SU-DHL-6 (cell line): ENCODE measurements around the gene KNTC1.

Source experiments
- H2AFZ ChIP-seq: fragments of 200-600 bp; sonication (generic); 2 replicates; pipeline ENCODE4 v1.6.1; 2014; ENCODE audit warnings: low read depth, mild to moderate bottlenecking, moderate library complexity, mixed read lengths, antibody characterized with exemption, low read length; ENCODE audit not compliant: severe bottlenecking
- H3F3A ChIP-seq: fragments of 200-600 bp; shearing (Covaris generic); 2 replicates; pipeline ENCODE4 v1.6.0; 2016; ENCODE audit warnings: antibody characterized with exemption, mild to moderate bottlenecking; ENCODE audit not compliant: insufficient read depth
- H3K27ac ChIP-seq: fragments of 200-600 bp; sonication (generic); 2 replicates; pipeline ENCODE4 v1.5.1; 2016; ENCODE audit warnings: low read depth, mild to moderate bottlenecking, low read length, moderate library complexity, mixed read lengths
- H3K27me3 ChIP-seq: fragments of 200-600 bp; sonication (generic), shearing (Covaris generic); 2 replicates; pipeline ENCODE4 v1.6.0; 2014; ENCODE audit warnings: mild to moderate bottlenecking, low read length
- H3K36me3 ChIP-seq: fragments of 200-600 bp; sonication (generic); 2 replicates; pipeline ENCODE4 v1.6.1; 2014; ENCODE audit warnings: mild to moderate bottlenecking, low read length, mixed read lengths
- H3K4me2 ChIP-seq: fragments of 300-600, 200-600 bp; shearing (Covaris generic), sonication (generic); 2 replicates; pipeline ENCODE4 v1.6.0; 2014; ENCODE audit warnings: low read length, low read depth, mild to moderate bottlenecking; ENCODE audit not compliant: poor library complexity, severe bottlenecking
- H3K4me3 ChIP-seq: fragments of 200-600 bp; sonication (generic); 2 replicates; pipeline ENCODE4 v1.5.1; 2014; ENCODE audit warnings: antibody characterized with exemption, low read length, mild to moderate bottlenecking, mixed read lengths; ENCODE audit not compliant: insufficient read depth, poor library complexity, severe bottlenecking
- H3K79me2 ChIP-seq: fragments of 200-600 bp; sonication (generic); 2 replicates; pipeline ENCODE4 v1.6.1; 2014; ENCODE audit warnings: mild to moderate bottlenecking, low read length, moderate library complexity; ENCODE audit not compliant: insufficient read depth
- H3K9ac ChIP-seq: fragments of 200-600 bp; sonication (generic); 2 replicates; pipeline ENCODE4 v1.7.0; 2014; ENCODE audit warnings: mild to moderate bottlenecking, low read length
- H3K9me2 ChIP-seq: fragments of 200-600 bp; sonication (generic); replicated peaks from 2 replicates; pipeline ENCODE4 v1.6.1; 2014; ENCODE audit warnings: low read length; ENCODE audit not compliant: insufficient read depth
- H3K9me3 ChIP-seq: fragments of 200-600 bp; sonication (generic); 2 replicates; pipeline ENCODE4 v1.6.1; 2014; ENCODE audit warnings: low read length, mixed read lengths; ENCODE audit not compliant: insufficient read depth
- H4K20me1 ChIP-seq: fragments of 200-600 bp; sonication (generic); 2 replicates; pipeline ENCODE4 v1.6.1; 2014; ENCODE audit warnings: low read depth, mild to moderate bottlenecking, antibody characterized with exemption, low read length, moderate library complexity, mixed read lengths
- EZH2phosphoT487 ChIP-seq: fragments of 200-600 bp; sonication (generic), shearing (Covaris generic); conservative IDR thresholded peaks from 2 replicates; pipeline ENCODE4 v1.6.1; 2018; ENCODE audit warnings: mild to moderate bottlenecking, antibody characterized with exemption, low read length, moderate library complexity, mixed read lengths
- TF ChIP-seq, protein P1 (sequence below): fragments of 200-600 bp; sonication (generic); IDR thresholded peaks from one replicate; pipeline ENCODE4 v1.5.1; 2017; ENCODE audit warnings: antibody characterized with exemption, mild to moderate bottlenecking, low read length, moderate library complexity; ENCODE audit not compliant: insufficient read depth, poor library complexity, severe bottlenecking

The KNTC1 gene

DNA sequence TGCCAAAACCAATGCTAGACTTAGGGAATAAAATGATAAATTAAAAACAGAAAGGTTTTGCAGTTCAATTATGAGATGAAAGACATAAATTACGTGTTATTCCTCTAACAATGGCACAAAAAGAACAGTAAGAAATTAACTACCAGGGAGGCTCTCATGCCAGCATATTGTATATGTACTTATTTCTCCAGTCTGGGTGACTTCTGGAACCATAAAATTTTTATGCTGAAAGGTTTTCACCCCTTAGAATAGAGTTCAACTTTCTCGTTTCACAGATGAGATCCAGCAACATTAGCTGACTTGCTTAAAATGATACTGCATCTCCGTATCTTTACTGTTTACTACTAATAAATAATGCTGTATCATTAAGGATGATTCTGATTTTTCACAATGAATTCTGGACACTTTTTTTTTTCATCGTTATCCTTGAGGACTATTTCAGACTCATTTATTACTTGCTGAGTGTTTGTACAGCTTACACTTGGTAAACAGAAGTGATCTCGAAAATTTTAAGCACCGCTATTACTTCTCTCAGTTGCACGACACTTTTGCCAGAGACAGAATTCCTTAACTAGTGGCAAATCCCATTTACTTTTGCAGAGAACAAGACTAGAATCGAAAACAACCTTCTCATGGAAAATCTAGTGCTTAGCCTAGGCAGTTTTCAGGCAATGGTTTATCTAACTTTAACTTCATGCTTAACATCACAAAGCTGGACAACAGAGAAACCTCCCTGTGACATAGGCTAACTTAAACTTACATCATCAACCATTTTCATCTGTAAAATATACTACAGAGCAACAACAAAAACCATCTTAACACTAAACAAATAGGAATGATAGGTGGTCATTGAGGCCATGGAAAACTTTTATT lies 3.0 kb upstream of the KNTC1 start:
- H2AFZ ChIP-seq: no peak overlapping the region

DNA sequence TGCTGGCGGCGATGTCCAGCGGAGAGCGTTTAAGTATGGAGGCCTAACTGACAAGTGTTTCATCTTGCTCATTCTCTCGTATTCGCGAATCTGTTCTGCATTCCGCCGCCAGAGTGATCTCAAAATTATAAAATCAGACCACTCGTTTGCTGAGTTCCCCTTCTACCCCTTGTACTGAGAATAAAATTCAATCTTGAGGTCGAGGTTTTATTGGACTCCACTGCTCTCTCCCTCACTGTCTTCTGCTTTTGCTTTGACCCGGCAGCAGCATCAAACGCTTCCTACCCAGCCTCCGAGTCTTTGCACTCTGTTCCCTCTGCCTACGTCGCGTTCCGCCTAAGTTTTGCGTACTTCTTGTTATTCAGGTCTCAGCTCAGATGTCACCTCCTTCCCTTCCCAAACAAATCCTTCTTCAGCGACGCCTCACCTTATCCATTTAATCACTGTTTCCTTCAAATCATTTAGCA lies 462 bp downstream of the KNTC1 start:
- Histone ChIP-seq H3F3A (peaks cover 5% of the 10 kb centered on the region; the same call in 1 of the 2 replicates), H3K9me2 (no peaks in the 10 kb centered on the region), H3K36me3 (peaks cover 45% of the 10 kb centered on the region), H3K27ac (peak overlapping the region; percentile 78), H2AFZ (no peak overlapping the region), H3K9ac (peak overlapping the region; percentile 72), H3K4me2 (peak overlapping the region; percentile 93), H4K20me1 (peaks cover 28% of the 10 kb centered on the region), H3K27me3 (no peaks in the 10 kb centered on the region), H3K4me3 (peak overlapping the region; percentile 84), H3K79me2 (peaks cover 87% of the 10 kb centered on the region), H3K9me3 (no peaks in the 10 kb centered on the region)
- TF ChIP-seq, protein P1, sequence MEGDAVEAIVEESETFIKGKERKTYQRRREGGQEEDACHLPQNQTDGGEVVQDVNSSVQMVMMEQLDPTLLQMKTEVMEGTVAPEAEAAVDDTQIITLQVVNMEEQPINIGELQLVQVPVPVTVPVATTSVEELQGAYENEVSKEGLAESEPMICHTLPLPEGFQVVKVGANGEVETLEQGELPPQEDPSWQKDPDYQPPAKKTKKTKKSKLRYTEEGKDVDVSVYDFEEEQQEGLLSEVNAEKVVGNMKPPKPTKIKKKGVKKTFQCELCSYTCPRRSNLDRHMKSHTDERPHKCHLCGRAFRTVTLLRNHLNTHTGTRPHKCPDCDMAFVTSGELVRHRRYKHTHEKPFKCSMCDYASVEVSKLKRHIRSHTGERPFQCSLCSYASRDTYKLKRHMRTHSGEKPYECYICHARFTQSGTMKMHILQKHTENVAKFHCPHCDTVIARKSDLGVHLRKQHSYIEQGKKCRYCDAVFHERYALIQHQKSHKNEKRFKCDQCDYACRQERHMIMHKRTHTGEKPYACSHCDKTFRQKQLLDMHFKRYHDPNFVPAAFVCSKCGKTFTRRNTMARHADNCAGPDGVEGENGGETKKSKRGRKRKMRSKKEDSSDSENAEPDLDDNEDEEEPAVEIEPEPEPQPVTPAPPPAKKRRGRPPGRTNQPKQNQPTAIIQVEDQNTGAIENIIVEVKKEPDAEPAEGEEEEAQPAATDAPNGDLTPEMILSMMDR: no peak
- TF ChIP-seq EZH2phosphoT487: no peak

More for the DNA sequence above, 3.0 kb upstream of the KNTC1 start:
- H3K79me2 ChIP-seq: peaks cover 95% of the 10 kb centered on the region
- peaks cover 63% of the 10 kb centered on the region for H3K36me3 ChIP-seq
- H3K27ac ChIP-seq: 0 out of 2 replicates have a peak overlapping the region, but pooled peaks have one; percentile 3
- H3K9me2 ChIP-seq: no peaks in the 10 kb centered on the region
- H3F3A ChIP-seq: peaks cover 24% of the 10 kb centered on the region
- no peaks in the 10 kb centered on the region for H3K27me3 ChIP-seq
- no peak for TF ChIP-seq EZH2phosphoT487
- TF ChIP-seq, protein P1: no peak
- H3K4me3 ChIP-seq: peak overlapping the region; percentile 69
- H3K9ac ChIP-seq: peak overlapping the region; percentile 96
- H3K4me2 ChIP-seq: peak overlapping the region; percentile 85
- no peaks in the 10 kb centered on the region for H3K9me3 ChIP-seq
- peaks cover 61% of the 10 kb centered on the region for H4K20me1 ChIP-seq

DNA sequence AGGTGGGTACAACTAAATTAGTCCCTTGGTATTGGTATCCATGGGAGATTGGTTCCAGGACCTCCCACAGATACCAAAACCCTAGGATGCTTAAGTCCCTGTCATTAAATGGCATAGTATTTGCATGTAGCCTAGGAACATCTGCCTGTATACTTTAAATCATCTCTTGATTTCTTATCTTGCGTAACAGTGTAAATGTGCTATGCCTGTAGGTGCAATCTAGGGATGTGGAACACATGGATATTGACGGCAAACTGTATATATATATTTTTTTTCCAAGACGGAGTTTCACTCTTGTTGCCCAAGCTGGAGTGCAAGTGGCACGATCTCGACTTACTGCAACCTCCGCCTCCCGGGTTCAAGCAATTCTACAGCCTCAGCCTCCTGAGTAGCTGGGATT lies 1.5 kb downstream of the KNTC1 start:
- no peaks in the 10 kb centered on the region for H3K9me2 ChIP-seq
- H3K79me2 ChIP-seq: peaks cover 84% of the 10 kb centered on the region

More for the DNA sequence above, 1.5 kb downstream of the KNTC1 start:
- Histone ChIP-seq H2AFZ (no peak overlapping the region), H3K4me3 (peak overlapping the region; percentile 84), H4K20me1 (peaks cover 17% of the 10 kb centered on the region), H3K4me2 (peak overlapping the region; percentile 93), H3K36me3 (peaks cover 37% of the 10 kb centered on the region), H3K27ac (no peak overlapping the region), H3K27me3 (no peaks in the 10 kb centered on the region), H3K9me3 (no peaks in the 10 kb centered on the region), H3F3A (no peaks in the 10 kb centered on the region), H3K9ac (peak overlapping the region; percentile 72)
- TF ChIP-seq EZH2phosphoT487: no peak
- TF ChIP-seq, protein P1: no peak
